HFFc6 (cell line): ENCODE data around the gene C14orf132. TPM values are rescaled to one million over a fixed set of nuclear protein-coding genes. Genes with fewer than 3 reads are reported as not detected.
A peak's percentile ranks its signal among the peaks of the same experiment; 100 is the strongest.

ENCODE experiments used
- DNase-seq: peaks from one replicate; pipeline ENCODE4 v3.0.0-alpha.2; 2018
- H3K27ac Mint-ChIP-seq: 2 replicates; pipeline ENCODE4 v1.8.0; 2020; ENCODE audit warnings: mild to moderate bottlenecking, mixed read lengths
- H3K27me3 Mint-ChIP-seq: 2 replicates; pipeline ENCODE4 v1.8.0; 2021; ENCODE audit warnings: mild to moderate bottlenecking, moderate library complexity, mixed read lengths; ENCODE audit not compliant: insufficient read depth
- H3K36me3 Mint-ChIP-seq: 2 replicates; pipeline ENCODE4 v1.8.0; 2021; ENCODE audit warnings: low read depth, mixed read lengths
- H3K4me1 Mint-ChIP-seq: 2 replicates; pipeline ENCODE4 v1.8.0; 2020; ENCODE audit warnings: low read depth, mixed read lengths
- H3K4me3 Mint-ChIP-seq: 2 replicates; pipeline ENCODE4 v1.8.0; 2020; ENCODE audit warnings: mild to moderate bottlenecking, moderate library complexity, mixed read lengths
- H3K9me3 Mint-ChIP-seq: 2 replicates; pipeline ENCODE4 v1.8.0; 2020; ENCODE audit warnings: mild to moderate bottlenecking, mixed read lengths
- total RNA-seq, 6 experiments: library from RNA; stranded (reverse); fragmentation: NEBNext Ultra II Directional; extraction: Animal tissue kit (Norgen Biotek cat#: 25700); gene quantifications; 2 replicates in 1 of 6; 3 replicates in 5 of 6; pipeline ENCODE4 v1.2.3, GENCODE V29; 2021
- TF ChIP-seq, protein P1 (sequence below): fragments of 200-600 bp; sonication (generic); IDR thresholded peaks from 2 replicates; pipeline ENCODE4 v1.5.0; 2021; ENCODE audit warnings: antibody characterized with exemption, mild to moderate bottlenecking

The C14orf132 gene
- total RNA-seq, 6 experiments from 2014 or later = 21.5 to 33.1 (median 27.1) TPM

DNA sequence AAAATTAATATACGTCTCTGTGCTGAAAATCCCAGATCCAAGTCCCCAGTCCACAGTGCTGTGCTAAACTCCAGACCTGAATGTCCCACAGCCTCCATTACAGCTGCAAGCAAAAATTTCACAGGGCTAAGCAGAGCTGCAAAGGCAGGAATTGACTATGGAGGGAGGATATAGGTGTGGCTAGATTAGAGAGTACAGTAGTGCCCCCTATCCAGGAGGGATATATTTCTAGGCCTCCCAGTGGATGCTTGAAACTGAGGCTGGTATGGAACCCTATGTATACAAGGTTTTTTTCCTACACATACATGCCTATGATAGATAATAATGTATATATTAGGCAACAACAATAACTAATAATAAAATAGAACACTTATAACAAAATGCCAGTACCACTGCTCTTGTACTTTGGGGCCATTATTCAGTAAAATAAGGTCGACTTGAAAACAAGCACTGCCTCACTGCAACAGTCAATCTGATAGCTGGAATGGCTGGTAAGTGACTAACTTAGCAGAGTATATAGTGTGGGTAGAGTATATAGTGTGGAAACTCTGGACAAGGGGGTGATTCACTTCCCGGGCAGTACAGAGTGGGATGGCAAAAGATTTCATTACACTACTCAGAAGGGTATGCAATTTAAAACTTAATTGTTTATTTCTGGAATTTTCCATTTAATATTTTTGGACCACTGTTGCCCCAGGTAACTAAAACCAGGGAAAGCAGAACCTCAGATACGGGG lies 82.7 kb downstream of the C14orf132 start:
- peak; percentile 82 for DNase-seq
- peaks cover 75% of the 10 kb centered on the region for H3K4me1 Mint-ChIP-seq

DNA sequence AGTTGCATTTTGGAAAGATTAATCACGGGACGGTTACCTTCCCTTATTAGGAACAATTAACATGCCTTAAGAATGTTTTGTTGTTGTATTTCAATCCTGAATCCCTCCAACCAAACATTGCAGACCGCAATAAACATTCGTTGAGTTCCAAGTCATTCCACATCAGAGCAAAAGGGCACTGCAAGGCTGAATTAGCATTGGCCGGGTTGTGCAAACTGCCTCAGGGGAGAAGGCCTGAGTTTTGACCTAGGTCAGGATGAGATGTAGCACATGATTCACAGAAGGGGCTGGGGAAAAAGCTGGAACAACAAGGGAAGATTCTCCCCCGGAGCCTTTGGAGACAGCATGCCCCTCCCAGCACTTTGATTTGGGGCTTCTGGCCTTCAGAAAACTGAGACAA lies 83.3 kb downstream of the C14orf132 start:
- Mint-ChIP-seq H3K27me3 (no peaks in the 10 kb centered on the region; the same call in 1 of the 2 replicates), H3K27ac (peak overlapping the region; percentile 94), H3K36me3 (no peaks in the 10 kb centered on the region), H3K4me1 (peaks cover 69% of the 10 kb centered on the region), H3K9me3 (no peaks in the 10 kb centered on the region), H3K4me3 (peak overlapping the region; percentile 75)
- TF ChIP-seq, protein P1, sequence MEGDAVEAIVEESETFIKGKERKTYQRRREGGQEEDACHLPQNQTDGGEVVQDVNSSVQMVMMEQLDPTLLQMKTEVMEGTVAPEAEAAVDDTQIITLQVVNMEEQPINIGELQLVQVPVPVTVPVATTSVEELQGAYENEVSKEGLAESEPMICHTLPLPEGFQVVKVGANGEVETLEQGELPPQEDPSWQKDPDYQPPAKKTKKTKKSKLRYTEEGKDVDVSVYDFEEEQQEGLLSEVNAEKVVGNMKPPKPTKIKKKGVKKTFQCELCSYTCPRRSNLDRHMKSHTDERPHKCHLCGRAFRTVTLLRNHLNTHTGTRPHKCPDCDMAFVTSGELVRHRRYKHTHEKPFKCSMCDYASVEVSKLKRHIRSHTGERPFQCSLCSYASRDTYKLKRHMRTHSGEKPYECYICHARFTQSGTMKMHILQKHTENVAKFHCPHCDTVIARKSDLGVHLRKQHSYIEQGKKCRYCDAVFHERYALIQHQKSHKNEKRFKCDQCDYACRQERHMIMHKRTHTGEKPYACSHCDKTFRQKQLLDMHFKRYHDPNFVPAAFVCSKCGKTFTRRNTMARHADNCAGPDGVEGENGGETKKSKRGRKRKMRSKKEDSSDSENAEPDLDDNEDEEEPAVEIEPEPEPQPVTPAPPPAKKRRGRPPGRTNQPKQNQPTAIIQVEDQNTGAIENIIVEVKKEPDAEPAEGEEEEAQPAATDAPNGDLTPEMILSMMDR = no peak
- DNase-seq = peak; percentile 83

More for the DNA sequence above, 82.7 kb downstream of the C14orf132 start:
- Mint-ChIP-seq H3K27me3 (no peaks in the 10 kb centered on the region; the same call in none of the 2 replicates), H3K9me3 (no peaks in the 10 kb centered on the region), H3K27ac (peak overlapping the region; percentile 94), H3K4me3 (peak overlapping the region; percentile 75), H3K36me3 (no peaks in the 10 kb centered on the region)
- TF ChIP-seq, protein P1 = peak; percentile 33; the same call in 1 of the 2 replicates

- H3K4me1 Mint-ChIP-seq = peaks cover 50% of the 10 kb centered on the region
- TF ChIP-seq, protein P1 = no peak
- H3K9me3 Mint-ChIP-seq = no peaks in the 10 kb centered on the region
- no peak overlapping the region for H3K27ac Mint-ChIP-seq
- no peak overlapping the region for H3K4me3 Mint-ChIP-seq
- no peak for DNase-seq
- no peaks in the 10 kb centered on the region for H3K36me3 Mint-ChIP-seq
- no peaks in the 10 kb centered on the region; the same call in 1 of the 2 replicates for H3K27me3 Mint-ChIP-seq
These were observed 86.4 kb downstream of the C14orf132 start for GRCh38 chr14:96125536-96125935.

DNA sequence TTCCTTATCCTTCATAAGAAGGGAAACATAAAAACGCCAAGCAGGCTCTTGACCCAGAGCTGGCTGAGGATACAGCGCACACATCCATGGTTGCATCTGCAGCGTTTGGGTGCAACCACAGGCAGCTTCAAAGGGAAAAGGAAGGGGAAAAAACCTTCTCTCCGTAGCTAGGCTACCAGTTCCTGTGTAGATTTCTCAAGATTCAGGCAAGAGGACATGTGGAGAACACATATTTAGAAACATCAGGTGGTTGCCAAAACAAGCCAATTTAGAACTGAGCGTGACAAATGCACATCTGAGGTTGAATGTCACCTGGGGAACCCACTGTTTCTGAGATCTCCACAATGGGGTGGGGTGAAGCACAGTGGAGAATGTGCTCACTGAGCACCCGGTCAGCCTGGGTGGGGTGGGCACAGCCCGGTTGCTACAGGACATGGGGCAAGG lies 87.2 kb downstream of the C14orf132 start:
- Mint-ChIP-seq H3K4me3 (no peak overlapping the region), H3K4me1 (peaks cover 42% of the 10 kb centered on the region), H3K27me3 (no peaks in the 10 kb centered on the region; the same call in 1 of the 2 replicates), H3K9me3 (no peaks in the 10 kb centered on the region), H3K36me3 (no peaks in the 10 kb centered on the region), H3K27ac (no peak overlapping the region; the same call in 1 of the 2 replicates)
- TF ChIP-seq, protein P1 = no peak
- DNase-seq = no peak

DNA sequence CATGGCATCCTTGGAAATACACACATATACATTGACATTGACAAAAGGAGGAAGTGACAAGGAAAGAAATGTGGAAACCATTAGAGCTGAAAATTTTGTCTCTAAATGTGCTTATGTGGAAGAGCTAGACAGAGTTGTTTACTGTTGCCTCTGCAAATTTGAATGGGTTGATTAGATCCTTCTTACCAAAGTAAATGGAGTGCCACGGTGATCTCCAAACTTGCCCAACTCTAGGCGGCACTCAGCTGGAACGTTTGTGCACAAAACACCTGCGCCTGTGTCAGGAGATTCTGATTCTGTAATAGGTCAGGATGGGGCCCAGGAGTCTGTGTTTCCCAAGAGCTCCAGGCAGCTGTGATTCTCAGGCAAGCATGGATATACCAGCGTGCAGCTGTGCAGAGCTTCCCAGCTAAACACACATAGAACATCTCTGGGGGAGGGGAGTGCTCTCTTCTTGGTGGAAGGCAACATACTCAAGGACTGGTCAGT lies 87.7 kb downstream of the C14orf132 start:
- H3K9me3 Mint-ChIP-seq = no peaks in the 10 kb centered on the region
- no peak overlapping the region for H3K4me3 Mint-ChIP-seq
- no peaks in the 10 kb centered on the region for H3K36me3 Mint-ChIP-seq
- no peak overlapping the region; the same call in 1 of the 2 replicates for H3K27ac Mint-ChIP-seq
- DNase-seq = no peak
- TF ChIP-seq, protein P1 = no peak
- no peaks in the 10 kb centered on the region; the same call in 1 of the 2 replicates for H3K27me3 Mint-ChIP-seq
- H3K4me1 Mint-ChIP-seq = peaks cover 37% of the 10 kb centered on the region
